HEK293 (cell line): ENCODE measurements around the gene CCDC27.
A peak's percentile ranks its signal among the peaks of the same experiment; 100 is the strongest.

Experiments
- CTCF ChIA-PET: fragments of 350-600 bp; formaldehyde crosslinking; extraction: SDS; loops from one replicate; lab custom pipeline; 2021; ENCODE audit warnings: antibody characterized with exemption; lab: Yijun Ruan, JAX
- POLR2A ChIA-PET: fragments of 300-600 bp; formaldehyde crosslinking; extraction: SDS; loops from one replicate; lab custom pipeline; 2020; ENCODE audit warnings: antibody characterized with exemption, inconsistent platforms; lab: Yijun Ruan, JAX
- H3K27ac ChIP-seq: fragments of 200-500 bp; sonication (Bioruptor generic); 2 replicates; pipeline ENCODE4 v1.5.1; 2014; ENCODE audit warnings: low read depth, low read length, control low read depth, inconsistent platforms; ENCODE audit errors: extremely low read depth
- H3K36me3 ChIP-seq, 2 experiments: fragments of 200-500 bp in 1 of 2; sonication (Bioruptor generic) in 1 of 2; 1 replicate in 1 of 2; 2 replicates in 1 of 2; pipeline ENCODE4 v1.5.1; 2014 to 2017; ENCODE audit warnings: inconsistent platforms in 2 of 2, low read length in 2 of 2; ENCODE audit not compliant: control insufficient read depth in 2 of 2, insufficient read depth in 1 of 2
- H3K4me1 ChIP-seq: fragments of 200-500 bp; sonication (Bioruptor generic); 2 replicates; pipeline ENCODE4 v1.5.1; 2014; ENCODE audit warnings: mild to moderate bottlenecking, low read length, inconsistent platforms; ENCODE audit not compliant: control insufficient read depth, insufficient read depth
- H3K4me3 ChIP-seq: 2 replicates; pipeline ENCODE4 v1.5.1; 2011; ENCODE audit warnings: low read depth, mild to moderate bottlenecking, control low read depth, low read length, moderate library complexity
- H3K9me3 ChIP-seq: fragments of 200-500 bp; sonication (Bioruptor generic); 2 replicates; pipeline ENCODE4 v1.5.1; 2014; ENCODE audit warnings: low read depth, low read length, inconsistent platforms; ENCODE audit not compliant: control insufficient read depth, insufficient read depth
- GLIS2 ChIP-seq: fragments of 450-650 bp; formaldehyde crosslinking; IDR thresholded peaks from 2 replicates; pipeline ENCODE4 v1.5.1; 2016; ENCODE audit warnings: missing biosample characterization, missing genetic modification characterization
- REPIN1 ChIP-seq: fragments of 450-650 bp; formaldehyde crosslinking; IDR thresholded peaks from 2 replicates; pipeline ENCODE4 v1.5.1; 2017; ENCODE audit warnings: missing biosample characterization, missing genetic modification characterization, low read depth
- ZBTB1 ChIP-seq: fragments of 450-650 bp; formaldehyde crosslinking; IDR thresholded peaks from 2 replicates; pipeline ENCODE4 v1.5.1; 2016; ENCODE audit warnings: missing biosample characterization, missing genetic modification characterization
- ZEB2 ChIP-seq: fragments of 450-650 bp; formaldehyde crosslinking; IDR thresholded peaks from 2 replicates; pipeline ENCODE4 v1.5.1; 2016; ENCODE audit warnings: missing biosample characterization, missing genetic modification characterization
- ZFP41 ChIP-seq: fragments of 450-650 bp; formaldehyde crosslinking; IDR thresholded peaks from 2 replicates; pipeline ENCODE4 v1.5.1; 2016; ENCODE audit warnings: missing biosample characterization, missing genetic modification characterization, borderline replicate concordance
- ZNF112 ChIP-seq: fragments of 450-650 bp; formaldehyde crosslinking; IDR thresholded peaks from 2 replicates; pipeline ENCODE4 v1.5.0; 2017; ENCODE audit warnings: missing biosample characterization, missing genetic modification characterization
- ZNF37A ChIP-seq: fragments of 450-650 bp; IDR thresholded peaks from 2 replicates; pipeline ENCODE4 v1.5.1; 2018; ENCODE audit warnings: missing biosample characterization, missing genetic modification characterization
- ZNF514 ChIP-seq: fragments of 450-650 bp; formaldehyde crosslinking; IDR thresholded peaks from 2 replicates; pipeline ENCODE4 v1.5.1; 2016; ENCODE audit warnings: missing biosample characterization, missing genetic modification characterization
- ZNF629 ChIP-seq: fragments of 450-650 bp; formaldehyde crosslinking; IDR thresholded peaks from 2 replicates; pipeline ENCODE4 v1.5.1; 2017; ENCODE audit warnings: missing biosample characterization, missing genetic modification characterization
- ZNF701 ChIP-seq: fragments of 450-650 bp; formaldehyde crosslinking; IDR thresholded peaks from 2 replicates; pipeline ENCODE4 v1.5.1; 2016; ENCODE audit warnings: missing biosample characterization, missing genetic modification characterization
- TF ChIP-seq, protein P1 (sequence below): fragments of 450-650 bp; formaldehyde crosslinking; conservative IDR thresholded peaks from 2 replicates; pipeline ENCODE4 v1.5.1; 2016; ENCODE audit warnings: low read depth, missing biosample characterization, missing genetic modification characterization
- TF ChIP-seq, protein P2 (sequence below): fragments of 450-650 bp; formaldehyde crosslinking; IDR thresholded peaks from 2 replicates; pipeline ENCODE4 v1.5.0; 2017; ENCODE audit warnings: missing biosample characterization, missing genetic modification characterization, borderline replicate concordance

CCDC27 gene

DNA sequence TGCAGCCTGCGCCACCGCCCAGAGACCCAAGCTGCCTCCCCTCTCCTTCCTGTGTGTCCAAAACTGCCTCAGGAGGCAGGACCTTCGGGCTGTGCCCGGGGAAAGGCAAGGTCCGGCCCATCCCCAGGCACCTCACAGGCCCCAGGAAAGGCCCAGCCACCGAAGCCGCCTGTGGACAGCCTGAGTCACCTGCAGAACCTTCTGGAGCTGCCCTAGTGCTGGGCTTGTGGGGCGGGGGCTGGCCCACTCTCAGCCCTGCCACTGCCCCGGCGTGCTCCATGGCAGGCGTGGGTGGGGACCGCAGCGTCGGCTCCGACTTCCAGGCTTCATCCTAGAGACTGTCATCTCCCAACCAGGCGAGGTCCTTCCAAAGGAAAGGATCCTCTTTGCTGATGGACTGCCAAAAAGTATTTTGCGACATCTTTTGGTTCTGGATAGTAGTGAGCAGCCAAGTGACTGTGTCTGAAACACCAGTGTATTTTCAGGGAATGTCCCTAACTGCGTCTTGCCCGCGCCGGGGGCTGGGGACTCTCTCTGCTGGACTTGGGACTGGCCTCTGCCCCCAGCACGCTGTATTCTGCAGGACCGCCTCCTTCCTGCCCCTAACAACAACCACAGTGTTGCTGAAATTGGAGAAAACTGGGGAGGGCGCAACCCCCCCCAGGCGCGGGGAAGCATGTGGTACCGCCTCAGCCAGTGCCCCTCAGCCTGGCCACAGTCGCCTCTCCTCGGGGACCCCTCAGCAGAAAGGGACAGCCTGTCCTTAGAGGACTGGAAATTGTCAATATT lies 19.0 kb upstream of the CCDC27 start:
- no peak overlapping the region for H3K4me3 ChIP-seq
- no peaks in the 10 kb centered on the region for H3K4me1 ChIP-seq
- peaks cover 3 to 99% of the 10 kb centered on the region in 2 experiments; a peak in 2 of 3 replicates for H3K36me3 ChIP-seq
- no peaks in the 10 kb centered on the region for H3K9me3 ChIP-seq
- TF ChIP-seq ZNF629 (tag by site-specific recombination), result no peak
- CTCF ChIA-PET, result interaction anchor here (0.6 to 1.6 kb wide), 2 partner anchors 9 to 37 kb away, joined by 5 to 6 read pairs; no protein-coding TSS in a partner anchor
- no peak overlapping the region for H3K27ac ChIP-seq
- POLR2A ChIA-PET, result interaction anchor here (1.2 kb wide), 1 partner anchor 9 kb away, joined by 4 read pairs; no protein-coding TSS in a partner anchor

DNA sequence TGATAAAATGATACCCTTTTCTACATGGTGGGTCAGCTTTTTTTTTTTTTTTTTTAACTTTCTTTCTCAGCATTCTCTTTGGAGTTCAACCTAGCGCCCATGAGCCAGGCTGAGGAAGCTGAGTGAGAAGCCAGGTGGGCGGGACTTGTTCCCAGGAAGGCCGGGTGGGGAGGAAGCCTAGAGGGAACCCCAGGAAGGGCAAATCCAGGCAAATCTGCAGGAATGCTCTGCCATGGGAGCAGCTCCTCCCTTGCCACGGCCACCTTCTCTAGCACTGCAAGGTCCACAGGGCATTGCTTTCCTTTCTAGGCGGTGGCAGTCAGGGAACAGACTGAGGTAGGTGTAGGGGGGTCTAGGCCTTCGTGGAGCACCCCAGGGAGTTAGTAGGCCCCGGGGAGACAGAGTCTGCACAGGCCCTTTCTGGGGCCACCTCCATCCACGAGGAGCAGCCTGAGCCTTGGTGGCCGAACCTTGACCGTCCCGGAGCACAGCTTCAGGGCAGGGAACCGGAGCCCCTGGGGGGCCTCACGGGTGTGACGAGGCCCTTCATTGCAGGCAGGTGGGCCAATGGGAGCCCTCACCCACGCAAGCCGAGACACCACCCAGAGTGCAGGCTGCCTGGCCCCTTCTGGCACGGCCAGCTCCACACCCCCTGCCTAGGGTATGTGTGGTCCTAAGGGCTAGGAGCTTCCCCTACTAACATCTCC lies 18.2 kb upstream of the CCDC27 start:
- Histone ChIP-seq H3K27ac (no peak overlapping the region), H3K4me3 (no peak overlapping the region), H3K4me1 (no peaks in the 10 kb centered on the region), H3K36me3 (peaks cover 3 to 100% of the 10 kb centered on the region in 2 experiments; a peak in 2 of 3 replicates), H3K9me3 (no peaks in the 10 kb centered on the region)
- TF ChIP-seq ZNF37A (tag by site-specific recombination) (no peak), GLIS2 (tag by site-specific recombination) (peak; percentile 66)
- ChIA-PET POLR2A (interaction anchor here (0.7 to 1.2 kb wide), 2 partner anchors 10 to 1228 kb away, joined by 4 to 5 read pairs; no protein-coding TSS in a partner anchor), CTCF (interaction anchor here (0.6 to 2.2 kb wide), 3 partner anchors 9 to 36 kb away, joined by 5 to 10 read pairs (median 6); no protein-coding TSS in a partner anchor)

DNA sequence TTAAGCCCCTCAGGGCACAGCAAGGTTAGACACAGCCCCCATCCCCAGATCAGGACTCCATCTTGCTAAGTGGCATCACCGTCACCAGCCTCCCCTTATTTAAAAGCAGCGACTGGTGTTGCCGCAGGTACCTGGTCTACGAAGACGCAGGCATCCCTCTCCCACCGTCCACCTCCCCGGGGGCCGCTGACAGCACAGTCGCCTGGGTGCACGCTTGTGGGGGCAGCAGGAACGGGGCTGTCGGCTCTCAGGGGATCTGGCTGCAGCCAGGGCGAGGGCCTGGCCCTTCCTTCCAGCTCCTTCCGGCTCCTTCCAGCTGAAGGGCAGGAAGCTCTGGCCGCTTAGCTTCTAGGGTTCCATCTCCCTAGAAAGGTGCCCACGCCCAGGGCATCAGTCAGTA lies 17.6 kb upstream of the CCDC27 start:
- TF ChIP-seq ZBTB1 (tag by site-specific recombination), result no peak
- no peak for TF ChIP-seq ZNF514 (tag by site-specific recombination)
- TF ChIP-seq ZFP41 (tag by site-specific recombination), result no peak
- no peak for TF ChIP-seq ZNF112
- TF ChIP-seq, protein P1, sequence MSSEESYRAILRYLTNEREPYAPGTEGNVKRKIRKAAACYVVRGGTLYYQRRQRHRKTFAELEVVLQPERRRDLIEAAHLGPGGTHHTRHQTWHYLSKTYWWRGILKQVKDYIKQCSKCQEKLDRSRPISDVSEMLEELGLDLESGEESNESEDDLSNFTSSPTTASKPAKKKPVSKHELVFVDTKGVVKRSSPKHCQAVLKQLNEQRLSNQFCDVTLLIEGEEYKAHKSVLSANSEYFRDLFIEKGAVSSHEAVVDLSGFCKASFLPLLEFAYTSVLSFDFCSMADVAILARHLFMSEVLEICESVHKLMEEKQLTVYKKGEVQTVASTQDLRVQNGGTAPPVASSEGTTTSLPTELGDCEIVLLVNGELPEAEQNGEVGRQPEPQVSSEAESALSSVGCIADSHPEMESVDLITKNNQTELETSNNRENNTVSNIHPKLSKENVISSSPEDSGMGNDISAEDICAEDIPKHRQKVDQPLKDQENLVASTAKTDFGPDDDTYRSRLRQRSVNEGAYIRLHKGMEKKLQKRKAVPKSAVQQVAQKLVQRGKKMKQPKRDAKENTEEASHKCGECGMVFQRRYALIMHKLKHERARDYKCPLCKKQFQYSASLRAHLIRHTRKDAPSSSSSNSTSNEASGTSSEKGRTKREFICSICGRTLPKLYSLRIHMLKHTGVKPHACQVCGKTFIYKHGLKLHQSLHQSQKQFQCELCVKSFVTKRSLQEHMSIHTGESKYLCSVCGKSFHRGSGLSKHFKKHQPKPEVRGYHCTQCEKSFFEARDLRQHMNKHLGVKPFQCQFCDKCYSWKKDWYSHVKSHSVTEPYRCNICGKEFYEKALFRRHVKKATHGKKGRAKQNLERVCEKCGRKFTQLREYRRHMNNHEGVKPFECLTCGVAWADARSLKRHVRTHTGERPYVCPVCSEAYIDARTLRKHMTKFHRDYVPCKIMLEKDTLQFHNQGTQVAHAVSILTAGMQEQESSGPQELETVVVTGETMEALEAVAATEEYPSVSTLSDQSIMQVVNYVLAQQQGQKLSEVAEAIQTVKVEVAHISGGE (tag by site-specific recombination), result no peak
- TF ChIP-seq, protein P2, sequence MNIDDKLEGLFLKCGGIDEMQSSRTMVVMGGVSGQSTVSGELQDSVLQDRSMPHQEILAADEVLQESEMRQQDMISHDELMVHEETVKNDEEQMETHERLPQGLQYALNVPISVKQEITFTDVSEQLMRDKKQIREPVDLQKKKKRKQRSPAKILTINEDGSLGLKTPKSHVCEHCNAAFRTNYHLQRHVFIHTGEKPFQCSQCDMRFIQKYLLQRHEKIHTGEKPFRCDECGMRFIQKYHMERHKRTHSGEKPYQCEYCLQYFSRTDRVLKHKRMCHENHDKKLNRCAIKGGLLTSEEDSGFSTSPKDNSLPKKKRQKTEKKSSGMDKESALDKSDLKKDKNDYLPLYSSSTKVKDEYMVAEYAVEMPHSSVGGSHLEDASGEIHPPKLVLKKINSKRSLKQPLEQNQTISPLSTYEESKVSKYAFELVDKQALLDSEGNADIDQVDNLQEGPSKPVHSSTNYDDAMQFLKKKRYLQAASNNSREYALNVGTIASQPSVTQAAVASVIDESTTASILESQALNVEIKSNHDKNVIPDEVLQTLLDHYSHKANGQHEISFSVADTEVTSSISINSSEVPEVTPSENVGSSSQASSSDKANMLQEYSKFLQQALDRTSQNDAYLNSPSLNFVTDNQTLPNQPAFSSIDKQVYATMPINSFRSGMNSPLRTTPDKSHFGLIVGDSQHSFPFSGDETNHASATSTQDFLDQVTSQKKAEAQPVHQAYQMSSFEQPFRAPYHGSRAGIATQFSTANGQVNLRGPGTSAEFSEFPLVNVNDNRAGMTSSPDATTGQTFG (tag by site-specific recombination), result no peak
- TF ChIP-seq ZNF701 (tag by site-specific recombination), result no peak
- no peak for TF ChIP-seq REPIN1 (tag by site-specific recombination)
- no peak for TF ChIP-seq ZEB2
- ChIA-PET POLR2A (no interaction called here), CTCF (interaction anchor here (2.2 kb wide), 1 partner anchor 10 kb away, joined by 10 read pairs; no protein-coding TSS in a partner anchor)
- peaks cover 3 to 100% of the 10 kb centered on the region in 2 experiments; a peak in 2 of 3 replicates for H3K36me3 ChIP-seq
- no peak overlapping the region for H3K4me3 ChIP-seq
- no peaks in the 10 kb centered on the region for H3K4me1 ChIP-seq
- no peak overlapping the region for H3K27ac ChIP-seq
- no peaks in the 10 kb centered on the region for H3K9me3 ChIP-seq
